Keratinocyte (primary cell): ENCODE data around the gene ROPN1B. TPM values are rescaled to one million over a fixed set of nuclear protein-coding genes. Genes with fewer than 3 reads are reported as not detected.

Experiments
- DNase-seq: peaks from one replicate; pipeline ENCODE4 v3.0.0-alpha.2; 2011; ENCODE audit warnings: low read depth, missing footprints, low spot score
- FAIRE-seq: peaks from 2 replicates; lab custom pipeline; 2011; peaks lifted over from hg19 to GRCh38; lab: Jason Lieb, UNC
- H2AFZ ChIP-seq: 2 replicates; pipeline ENCODE4 v1.6.0; 2012; ENCODE audit warnings: low read length, control low read depth, inconsistent platforms; ENCODE audit not compliant: control insufficient read depth
- H3K27ac ChIP-seq: 2 replicates; pipeline ENCODE4 v1.5.1; 2011; ENCODE audit warnings: low read length; ENCODE audit not compliant: control insufficient read depth, insufficient read depth
- H3K27me3 ChIP-seq: 3 replicates; pipeline ENCODE4 v1.6.0; 2011; ENCODE audit warnings: low read length; ENCODE audit not compliant: control insufficient read depth, insufficient read depth; ENCODE audit errors: extremely low read depth
- H3K36me3 ChIP-seq, 2 experiments: 2 replicates in 1 of 2; 3 replicates in 1 of 2; pipeline ENCODE4 v1.5.1; 2011; ENCODE audit warnings: low read length in 2 of 2, mild to moderate bottlenecking in 1 of 2; ENCODE audit not compliant: control insufficient read depth in 2 of 2, insufficient read depth in 2 of 2; ENCODE audit errors: extremely low read depth in 1 of 2
- H3K4me1 ChIP-seq: 3 replicates; pipeline ENCODE4 v1.5.1; 2011; ENCODE audit warnings: low read length; ENCODE audit not compliant: control insufficient read depth, insufficient read depth; ENCODE audit errors: extremely low read depth
- H3K4me2 ChIP-seq: 3 replicates; pipeline ENCODE4 v1.6.0; 2011; ENCODE audit warnings: low read depth, low read length; ENCODE audit not compliant: control insufficient read depth, insufficient read depth; ENCODE audit errors: extremely low read depth
- H3K4me3 ChIP-seq, 3 experiments: fragments of 200-600 bp in 1 of 3; sonication (generic) in 1 of 3; 2 replicates in 2 of 3; 3 replicates in 1 of 3; pipeline ENCODE4 v1.5.1; 2011 to 2016; ENCODE audit warnings: low read length in 3 of 3, mild to moderate bottlenecking in 3 of 3, control low read depth in 2 of 3, inconsistent platforms in 1 of 3, low read depth in 1 of 3, mixed read lengths in 1 of 3, mixed run types in 1 of 3, moderate library complexity in 1 of 3; ENCODE audit not compliant: control insufficient read depth in 2 of 3, insufficient read depth in 2 of 3; ENCODE audit errors: extremely low read depth in 1 of 3
- H3K79me2 ChIP-seq: 2 replicates; pipeline ENCODE4 v1.6.0; 2012; ENCODE audit warnings: low read length; ENCODE audit not compliant: control insufficient read depth, insufficient read depth
- H3K9ac ChIP-seq: 3 replicates; pipeline ENCODE4 v1.6.0; 2011; ENCODE audit warnings: low read length; ENCODE audit not compliant: control insufficient read depth, insufficient read depth; ENCODE audit errors: extremely low read depth
- H3K9me1 ChIP-seq: 3 replicates; pipeline ENCODE4 v1.6.0; 2011; ENCODE audit warnings: low read length; ENCODE audit not compliant: control insufficient read depth, insufficient read depth; ENCODE audit errors: extremely low read depth
- H3K9me3 ChIP-seq: 2 replicates; pipeline ENCODE4 v1.5.1; 2012; ENCODE audit warnings: low read depth, low read length; ENCODE audit not compliant: control insufficient read depth
- H4K20me1 ChIP-seq: 3 replicates; pipeline ENCODE4 v1.6.0; 2011; ENCODE audit warnings: low read length; ENCODE audit not compliant: control insufficient read depth, insufficient read depth; ENCODE audit errors: extremely low read depth
- EZH2 ChIP-seq: IDR thresholded peaks from one replicate; pipeline ENCODE4 v1.6.1; 2012; ENCODE audit warnings: inconsistent platforms, mild to moderate bottlenecking, low read length, moderate library complexity
- dilution Hi-C: fragments of 300-500 bp; cut with MboI; formaldehyde crosslinking; loops from one replicate; pipeline ENCODE4 v1.7.0; 2020; ENCODE audit warnings: low sequenced_read_pairs; ENCODE audit not compliant: extremely low pct_ligation_motif_present
- polyA plus RNA-seq, 5 experiments: library from polyadenylated mRNA; depleted of rRNA in 3 of 5; stranded (reverse) in 3 of 5; stranded (forward) in 1 of 5; unstranded in 1 of 5; fragments of >200 nt; gene quantifications; 1 replicate in 1 of 5; 2 replicates in 3 of 5; 3 replicates in 1 of 5; pipeline versions ENCODE4 v1.2.1 to v1.2.3, GENCODE V29; 2011 to 2012; ENCODE audit warnings: missing spikeins in 2 of 5, low read depth in 1 of 5, low replicate concordance in 1 of 5
- TF ChIP-seq, protein P1 (sequence below), 3 experiments: IDR thresholded peaks in 1 of 3; conservative IDR thresholded peaks in 1 of 3; optimal IDR thresholded peaks in 1 of 3; 2 replicates in 2 of 3; 3 replicates in 1 of 3; pipeline versions ENCODE3 to v1.5.1; 2011; ENCODE audit warnings: low read length in 3 of 3, mild to moderate bottlenecking in 3 of 3, moderate library complexity in 2 of 3, control low read depth in 1 of 3, inconsistent platforms in 1 of 3; ENCODE audit not compliant: insufficient read depth in 2 of 3; ENCODE audit errors: extremely low read depth in 1 of 3

ROPN1B gene
- polyA plus RNA-seq, 1 donor (not counting 4 experiments of a cell fraction or from before 2014, with no cell fraction given) = 0.14 TPM

DNA sequence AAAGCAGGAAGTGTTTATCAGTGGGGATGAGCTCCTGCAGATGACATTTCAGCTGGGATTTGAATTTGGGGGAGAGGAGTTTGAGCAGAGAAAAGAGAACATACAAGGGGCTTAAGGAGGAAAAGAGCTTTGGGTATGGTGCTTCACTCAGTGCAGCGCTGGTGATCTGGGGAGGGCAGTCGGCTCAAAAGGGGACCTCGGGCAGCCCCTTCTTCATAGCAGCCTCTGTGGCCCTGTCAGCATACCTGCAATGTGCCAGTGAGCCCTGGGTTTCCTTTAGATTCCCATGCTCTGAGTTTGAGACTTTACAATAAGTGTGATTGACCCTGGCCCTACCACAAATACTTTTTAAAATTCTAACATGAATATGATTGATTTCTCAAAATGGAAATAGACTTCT is 40.2 kb downstream of the ROPN1B start:
- DNase-seq (no peak), FAIRE-seq (no peak)
- H3K79me2 ChIP-seq = no peaks in the 10 kb centered on the region
- peaks cover 5 to 20% of the 10 kb centered on the region in 2 experiments for H3K36me3 ChIP-seq
- H3K9me3 ChIP-seq = no peaks in the 10 kb centered on the region
- TF ChIP-seq, protein P1, sequence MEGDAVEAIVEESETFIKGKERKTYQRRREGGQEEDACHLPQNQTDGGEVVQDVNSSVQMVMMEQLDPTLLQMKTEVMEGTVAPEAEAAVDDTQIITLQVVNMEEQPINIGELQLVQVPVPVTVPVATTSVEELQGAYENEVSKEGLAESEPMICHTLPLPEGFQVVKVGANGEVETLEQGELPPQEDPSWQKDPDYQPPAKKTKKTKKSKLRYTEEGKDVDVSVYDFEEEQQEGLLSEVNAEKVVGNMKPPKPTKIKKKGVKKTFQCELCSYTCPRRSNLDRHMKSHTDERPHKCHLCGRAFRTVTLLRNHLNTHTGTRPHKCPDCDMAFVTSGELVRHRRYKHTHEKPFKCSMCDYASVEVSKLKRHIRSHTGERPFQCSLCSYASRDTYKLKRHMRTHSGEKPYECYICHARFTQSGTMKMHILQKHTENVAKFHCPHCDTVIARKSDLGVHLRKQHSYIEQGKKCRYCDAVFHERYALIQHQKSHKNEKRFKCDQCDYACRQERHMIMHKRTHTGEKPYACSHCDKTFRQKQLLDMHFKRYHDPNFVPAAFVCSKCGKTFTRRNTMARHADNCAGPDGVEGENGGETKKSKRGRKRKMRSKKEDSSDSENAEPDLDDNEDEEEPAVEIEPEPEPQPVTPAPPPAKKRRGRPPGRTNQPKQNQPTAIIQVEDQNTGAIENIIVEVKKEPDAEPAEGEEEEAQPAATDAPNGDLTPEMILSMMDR (optimal IDR thresholded peaks at IDR 0.05 in 1 of 3, IDR thresholded peaks at IDR 0.05 in 1 of 3, conservative IDR thresholded peaks at IDR 0.05 in 1 of 3; ENCODE audit: extremely low read depth in 1 of 3, insufficient read depth in 2 of 3, low read length in 3 of 3) = no peak
- no peak for TF ChIP-seq EZH2
- H4K20me1 ChIP-seq = no peaks in the 10 kb centered on the region
- H3K4me3 ChIP-seq = no peak overlapping the region
- no peak overlapping the region for H2AFZ ChIP-seq
- no peak overlapping the region for H3K4me2 ChIP-seq
- H3K9me1 ChIP-seq = no peaks in the 10 kb centered on the region
- no peak overlapping the region for H3K9ac ChIP-seq
- no peak overlapping the region for H3K27ac ChIP-seq
- no peaks in the 10 kb centered on the region for H3K27me3 ChIP-seq
- H3K4me1 ChIP-seq = peaks cover 19% of the 10 kb centered on the region
- dilution Hi-C loops = no loop called here

DNA sequence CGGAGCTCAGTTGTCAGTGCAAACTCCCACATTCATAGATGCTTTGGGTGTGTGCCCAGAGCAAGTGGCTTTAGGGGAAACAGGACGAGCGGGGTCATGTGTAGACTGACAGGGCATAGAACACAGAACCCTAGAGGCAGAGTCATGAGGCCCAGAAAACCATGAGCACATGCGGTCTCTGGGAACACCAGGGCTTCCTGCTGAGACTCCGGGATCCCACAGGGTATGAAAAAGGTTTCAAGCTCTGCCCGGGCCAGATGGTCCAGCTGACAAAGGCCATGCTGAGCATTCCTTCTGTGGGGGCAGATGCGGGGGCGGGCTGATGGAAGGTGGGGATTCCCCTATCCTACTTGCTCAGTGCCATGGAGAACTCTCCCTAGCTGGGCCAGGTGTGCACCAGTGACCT is 44.8 kb downstream of the ROPN1B start:
- dilution Hi-C loops = no loop called here
- no peaks in the 10 kb centered on the region for H3K79me2 ChIP-seq
- FAIRE-seq (no peak), DNase-seq (no peak)
- H4K20me1 ChIP-seq = no peaks in the 10 kb centered on the region
- H3K36me3 ChIP-seq = peaks cover 5 to 6% of the 10 kb centered on the region in 2 experiments
- H3K9me1 ChIP-seq = no peaks in the 10 kb centered on the region
- H3K4me3 ChIP-seq = no peak overlapping the region
- no peaks in the 10 kb centered on the region for H3K9me3 ChIP-seq
- no peak overlapping the region for H3K27ac ChIP-seq
- H3K4me1 ChIP-seq = peaks cover 3% of the 10 kb centered on the region
- no peak overlapping the region for H3K4me2 ChIP-seq
- no peak overlapping the region for H3K9ac ChIP-seq
- no peaks in the 10 kb centered on the region for H3K27me3 ChIP-seq
- no peak overlapping the region for H2AFZ ChIP-seq
- TF ChIP-seq, protein P1 (optimal IDR thresholded peaks at IDR 0.05 in 1 of 3, IDR thresholded peaks at IDR 0.05 in 1 of 3, conservative IDR thresholded peaks at IDR 0.05 in 1 of 3; ENCODE audit: extremely low read depth in 1 of 3, insufficient read depth in 2 of 3, low read length in 3 of 3) = no peak
- no peak for TF ChIP-seq EZH2
